Measurements from ENCODE around the gene CHST9.
"Not testable (repeated sequence)": the region's sequence is repeated elsewhere in the genome, so short reads cannot be mapped to it uniquely, and the experiment has no call there.

CHST9 gene

GRCh38 chr18:27094621-27095020, 90.5 kb downstream of the CHST9 start:
- H2BK120ac ChIP-seq (ENCODE audit: low read depth, low read length), result no peak overlapping the region
- no peak overlapping the region for H3K23ac ChIP-seq (ENCODE audit: low read length in 2 of 2)
- no peak overlapping the region for H2AFZ ChIP-seq (ENCODE audit: low read depth, low read length)
- H3K4me3 ChIP-seq (ENCODE audit: insufficient read depth in 1 of 2, low read depth in 1 of 2, low read length in 2 of 2), result no peak overlapping the region
- DNase-seq, result no peak
- no peaks in the 10 kb centered on the region for H3K79me1 ChIP-seq (replicated peaks; ENCODE audit: low read length, poor library complexity, severe bottlenecking)
- H3K36me3 ChIP-seq (ENCODE audit: control insufficient read depth in 1 of 2, insufficient read depth in 2 of 2, low read depth in 1 of 2, low read length in 2 of 2), result no peaks in the 10 kb centered on the region
- no peak overlapping the region for H3K4me2 ChIP-seq (ENCODE audit: low read length, poor library complexity, severe bottlenecking)
- H3K14ac ChIP-seq (ENCODE audit: low read length in 2 of 2), result no peak overlapping the region
- no peak overlapping the region for H3K18ac ChIP-seq (ENCODE audit: low read depth in 1 of 2, low read length in 2 of 2)
- no peak overlapping the region for H3K4ac ChIP-seq (ENCODE audit: low read depth in 1 of 2, low read length in 2 of 2)
- no peak overlapping the region for H4K91ac ChIP-seq (ENCODE audit: low read length)
- no peak overlapping the region for H2BK15ac ChIP-seq (ENCODE audit: low read depth, poor library complexity, severe bottlenecking)
- H4K8ac ChIP-seq (ENCODE audit: low read length), result no peak overlapping the region
- H3K4me1 ChIP-seq (ENCODE audit: control insufficient read depth, insufficient read depth, low read depth, low read length), result no peaks in the 10 kb centered on the region
- no peak overlapping the region for H2AK5ac ChIP-seq (ENCODE audit: low read length, severe bottlenecking)
- H2BK12ac ChIP-seq (ENCODE audit: low read length in 2 of 2), result no peak overlapping the region
- no peaks in the 10 kb centered on the region for H3K9me3 ChIP-seq (ENCODE audit: control insufficient read depth, low read length)
- no peaks in the 10 kb centered on the region for H3K27me3 ChIP-seq (ENCODE audit: control insufficient read depth in 1 of 2, insufficient read depth in 1 of 2, low read length in 2 of 2)
- 56% methylated on average over 1 of the region's 1 CpG for WGBS
- no peak overlapping the region for H3K27ac ChIP-seq (ENCODE audit: low read length, poor library complexity, severe bottlenecking)
- H2BK5ac ChIP-seq (ENCODE audit: low read depth, low read length, poor library complexity, severe bottlenecking), result no peak overlapping the region
- H3K9ac ChIP-seq (ENCODE audit: low read length), result no peak overlapping the region

DNA sequence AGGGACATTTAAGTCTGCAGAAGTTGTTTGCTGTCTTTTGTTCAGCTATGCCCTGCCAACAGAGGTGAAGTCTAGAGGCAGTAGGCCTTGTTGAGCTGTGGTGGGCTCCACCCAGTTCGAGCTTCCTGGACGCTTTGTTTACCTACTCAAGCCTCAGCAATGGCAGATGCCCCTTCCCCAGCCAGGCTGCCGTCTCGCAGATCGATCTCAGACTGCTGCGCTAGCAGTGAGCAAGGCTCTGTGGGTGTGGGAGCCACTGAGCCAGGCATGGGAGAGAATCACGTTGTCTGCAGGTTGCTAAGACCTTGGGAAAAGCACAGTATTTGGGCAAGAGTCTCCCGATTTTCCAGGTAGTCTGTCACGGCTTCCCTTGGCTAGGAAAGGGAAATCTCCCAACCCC, 91.8 kb downstream of the CHST9 start:
- not testable (repeated sequence) for H4K8ac ChIP-seq (ENCODE audit: low read length); H4K91ac ChIP-seq (ENCODE audit: low read length); H3K4me2 ChIP-seq (ENCODE audit: low read length, poor library complexity, severe bottlenecking); H3K4ac ChIP-seq (ENCODE audit: low read depth in 1 of 2, low read length in 2 of 2); H3K9me3 ChIP-seq (ENCODE audit: control insufficient read depth, low read length); H3K18ac ChIP-seq (ENCODE audit: low read depth in 1 of 2, low read length in 2 of 2); H2BK120ac ChIP-seq (ENCODE audit: low read depth, low read length); H3K27me3 ChIP-seq (ENCODE audit: control insufficient read depth in 1 of 2, insufficient read depth in 1 of 2, low read length in 2 of 2); H2BK12ac ChIP-seq (ENCODE audit: low read length in 2 of 2); H3K79me1 ChIP-seq (replicated peaks; ENCODE audit: low read length, poor library complexity, severe bottlenecking); H3K4me3 ChIP-seq (ENCODE audit: insufficient read depth in 1 of 2, low read depth in 1 of 2, low read length in 2 of 2); H2BK5ac ChIP-seq (ENCODE audit: low read depth, low read length, poor library complexity, severe bottlenecking); H3K27ac ChIP-seq (ENCODE audit: low read length, poor library complexity, severe bottlenecking); H3K36me3 ChIP-seq (ENCODE audit: control insufficient read depth in 1 of 2, insufficient read depth in 2 of 2, low read depth in 1 of 2, low read length in 2 of 2); H3K4me1 ChIP-seq (ENCODE audit: control insufficient read depth, insufficient read depth, low read depth, low read length); H3K23ac ChIP-seq (ENCODE audit: low read length in 2 of 2); H3K9ac ChIP-seq (ENCODE audit: low read length); H2BK15ac ChIP-seq (ENCODE audit: low read depth, poor library complexity, severe bottlenecking); H3K14ac ChIP-seq (ENCODE audit: low read length in 2 of 2); DNase-seq; H2AFZ ChIP-seq (ENCODE audit: low read depth, low read length); H2AK5ac ChIP-seq (ENCODE audit: low read length, severe bottlenecking)
- 86% methylated on average over 9 of the region's 9 CpGs for WGBS

DNA sequence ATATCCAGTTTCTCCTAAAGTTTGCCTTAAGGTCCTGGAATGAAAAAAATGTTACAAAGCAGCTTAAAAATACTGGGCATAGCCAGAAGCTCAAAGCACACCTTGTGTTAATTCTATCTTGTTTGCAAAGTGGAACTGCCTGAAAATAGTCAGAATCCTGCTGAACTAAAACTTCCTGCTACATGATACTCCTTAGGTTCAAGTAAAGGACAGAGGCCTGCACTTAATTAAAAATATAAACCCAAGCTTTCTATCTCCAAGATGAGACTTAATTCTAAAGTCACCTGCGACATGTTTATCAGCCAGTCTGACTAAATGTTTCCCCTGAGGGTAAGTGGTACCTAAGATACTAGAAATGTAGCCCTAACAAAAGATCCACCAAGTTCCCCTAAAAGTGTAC, 103.4 kb downstream of the CHST9 start:
- Histone ChIP-seq H2AFZ (ENCODE audit: low read depth, low read length) (no peak overlapping the region), H3K4ac (ENCODE audit: low read depth in 1 of 2, low read length in 2 of 2) (no peak overlapping the region), H3K9me3 (ENCODE audit: control insufficient read depth, low read length) (no peaks in the 10 kb centered on the region), H2BK15ac (ENCODE audit: low read depth, poor library complexity, severe bottlenecking) (no peak overlapping the region), H3K79me1 (replicated peaks; ENCODE audit: low read length, poor library complexity, severe bottlenecking) (no peaks in the 10 kb centered on the region), H2BK5ac (ENCODE audit: low read depth, low read length, poor library complexity, severe bottlenecking) (no peak overlapping the region), H3K4me2 (ENCODE audit: low read length, poor library complexity, severe bottlenecking) (no peak overlapping the region), H2BK12ac (ENCODE audit: low read length in 2 of 2) (no peak overlapping the region), H4K8ac (ENCODE audit: low read length) (no peak overlapping the region), H2AK5ac (ENCODE audit: low read length, severe bottlenecking) (no peak overlapping the region), H2BK120ac (ENCODE audit: low read depth, low read length) (no peak overlapping the region), H3K27me3 (ENCODE audit: control insufficient read depth in 1 of 2, insufficient read depth in 1 of 2, low read length in 2 of 2) (no peaks in the 10 kb centered on the region), H3K27ac (ENCODE audit: low read length, poor library complexity, severe bottlenecking) (no peak overlapping the region), H3K18ac (ENCODE audit: low read depth in 1 of 2, low read length in 2 of 2) (no peak overlapping the region), H4K91ac (ENCODE audit: low read length) (no peak overlapping the region), H3K4me3 (ENCODE audit: insufficient read depth in 1 of 2, low read depth in 1 of 2, low read length in 2 of 2) (no peak overlapping the region), H3K9ac (ENCODE audit: low read length) (no peak overlapping the region), H3K4me1 (ENCODE audit: control insufficient read depth, insufficient read depth, low read depth, low read length) (no peaks in the 10 kb centered on the region), H3K36me3 (ENCODE audit: control insufficient read depth in 1 of 2, insufficient read depth in 2 of 2, low read depth in 1 of 2, low read length in 2 of 2) (no peaks in the 10 kb centered on the region), H3K14ac (ENCODE audit: low read length in 2 of 2) (no peak overlapping the region), H3K23ac (ENCODE audit: low read length in 2 of 2) (no peak overlapping the region)
- DNase-seq, result no peak
- WGBS, result no CpG with 5 or more reads among the region's 1 CpG

DNA sequence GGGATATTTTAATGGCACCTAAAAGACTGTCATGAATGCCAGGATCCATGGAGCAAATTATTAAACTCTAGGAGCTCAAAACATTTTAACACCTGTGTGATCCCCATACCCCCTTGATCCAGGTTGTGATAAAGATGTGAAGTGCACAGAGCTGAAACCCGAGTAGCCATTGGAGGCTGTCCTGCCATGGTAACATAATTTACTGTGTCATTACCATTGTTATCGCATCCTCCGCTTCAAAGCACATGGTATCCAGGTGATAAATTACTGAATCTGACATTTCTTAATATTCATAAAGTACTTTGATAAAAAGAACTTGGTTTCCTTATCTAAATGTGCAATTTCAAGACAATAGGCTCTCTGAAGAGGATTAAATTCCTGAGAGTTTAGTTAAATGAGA, 109.3 kb downstream of the CHST9 start:
- Histone ChIP-seq H3K14ac (ENCODE audit: low read length in 2 of 2) (no peak overlapping the region), H2BK120ac (ENCODE audit: low read depth, low read length) (no peak overlapping the region), H2BK5ac (ENCODE audit: low read depth, low read length, poor library complexity, severe bottlenecking) (no peak overlapping the region), H3K27me3 (ENCODE audit: control insufficient read depth in 1 of 2, insufficient read depth in 1 of 2, low read length in 2 of 2) (no peaks in the 10 kb centered on the region), H3K9ac (ENCODE audit: low read length) (no peak overlapping the region), H3K4me1 (ENCODE audit: control insufficient read depth, insufficient read depth, low read depth, low read length) (no peaks in the 10 kb centered on the region), H3K27ac (ENCODE audit: low read length, poor library complexity, severe bottlenecking) (no peak overlapping the region), H4K8ac (ENCODE audit: low read length) (no peak overlapping the region), H3K23ac (ENCODE audit: low read length in 2 of 2) (no peak overlapping the region), H2AK5ac (ENCODE audit: low read length, severe bottlenecking) (no peak overlapping the region), H2AFZ (ENCODE audit: low read depth, low read length) (no peak overlapping the region), H4K91ac (ENCODE audit: low read length) (no peak overlapping the region), H3K18ac (ENCODE audit: low read depth in 1 of 2, low read length in 2 of 2) (no peak overlapping the region), H2BK12ac (ENCODE audit: low read length in 2 of 2) (no peak overlapping the region), H3K79me1 (replicated peaks; ENCODE audit: low read length, poor library complexity, severe bottlenecking) (no peaks in the 10 kb centered on the region), H3K4ac (ENCODE audit: low read depth in 1 of 2, low read length in 2 of 2) (no peak overlapping the region), H3K9me3 (ENCODE audit: control insufficient read depth, low read length) (no peaks in the 10 kb centered on the region), H3K4me3 (ENCODE audit: insufficient read depth in 1 of 2, low read depth in 1 of 2, low read length in 2 of 2) (no peak overlapping the region), H3K4me2 (ENCODE audit: low read length, poor library complexity, severe bottlenecking) (no peak overlapping the region), H2BK15ac (ENCODE audit: low read depth, poor library complexity, severe bottlenecking) (no peak overlapping the region), H3K36me3 (ENCODE audit: control insufficient read depth in 1 of 2, insufficient read depth in 2 of 2, low read depth in 1 of 2, low read length in 2 of 2) (no peaks in the 10 kb centered on the region)
- no peak for DNase-seq
- 70% methylated on average over 1 of the region's 3 CpGs for WGBS
